ENCODE results near the gene TNP2. TPM values are rescaled to one million over a fixed set of nuclear protein-coding genes. Genes with fewer than 3 reads are reported as not detected.

The TNP2 gene
- total and polyA plus RNA-seq, 2 of the 4 experiments (the other 2 are of a cell fraction), result not detected

DNA sequence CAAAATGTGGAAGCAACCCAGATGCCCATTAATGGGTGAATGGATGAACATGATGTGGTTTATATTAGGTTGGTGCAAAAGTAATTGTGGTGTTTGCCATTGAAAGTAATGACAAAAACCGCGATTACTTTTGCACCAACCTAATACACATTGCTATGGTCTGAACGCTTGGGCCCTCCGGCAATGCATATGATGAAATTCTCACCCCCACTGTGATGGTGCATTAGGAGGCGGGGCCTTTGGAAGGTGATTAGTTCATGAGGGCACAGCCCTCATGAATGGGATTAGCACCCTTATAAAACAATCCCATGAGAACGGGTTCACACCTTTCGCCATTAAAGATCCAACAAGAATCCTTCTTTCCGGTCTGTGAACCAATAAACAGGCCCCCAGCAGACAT is 37.3 kb upstream of the TNP2 start:
- BruUV-seq (replicated peaks), result no TSS peak
- TF ChIP-seq SMC3 (IDR thresholded peaks at IDR 0.05; ENCODE audit: low read depth, low read length) (no peak), NFE2L2 (IDR thresholded peaks at IDR 0.05; ENCODE audit: low read depth, low read length) (no peak), RFX5 (IDR thresholded peaks at IDR 0.05; ENCODE audit: low read depth, low read length) (no peak), POLR2A (IDR thresholded peaks at IDR 0.05; ENCODE audit: low read depth, low read length) (no peak)
- TF ChIP-seq, protein P1, sequence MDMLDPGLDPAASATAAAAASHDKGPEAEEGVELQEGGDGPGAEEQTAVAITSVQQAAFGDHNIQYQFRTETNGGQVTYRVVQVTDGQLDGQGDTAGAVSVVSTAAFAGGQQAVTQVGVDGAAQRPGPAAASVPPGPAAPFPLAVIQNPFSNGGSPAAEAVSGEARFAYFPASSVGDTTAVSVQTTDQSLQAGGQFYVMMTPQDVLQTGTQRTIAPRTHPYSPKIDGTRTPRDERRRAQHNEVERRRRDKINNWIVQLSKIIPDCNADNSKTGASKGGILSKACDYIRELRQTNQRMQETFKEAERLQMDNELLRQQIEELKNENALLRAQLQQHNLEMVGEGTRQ (IDR thresholded peaks at IDR 0.05; ENCODE audit: low read depth, low read length), result no peak
- no peak overlapping the region for H3K4ac ChIP-seq (ENCODE audit: low read depth, low read length)
- H2BK120ac ChIP-seq (ENCODE audit: low read depth, low read length), result no peak overlapping the region
- H4K8ac ChIP-seq (ENCODE audit: low read depth in 2 of 2, low read length in 2 of 2), result no peak overlapping the region
- in situ Hi-C loops (cut with MboI; ENCODE audit: low sequenced_read_pairs), result loop anchor here (5.0 kb wide), 1 partner anchor 44 kb away; no protein-coding TSS in a partner anchor
- no peaks in the 10 kb centered on the region for H3K36me3 ChIP-seq (ENCODE audit: control insufficient read depth, insufficient read depth, low read length)
- H3K27me3 ChIP-seq (ENCODE audit: control insufficient read depth, insufficient read depth, low read length), result no peaks in the 10 kb centered on the region
- H2AK9ac ChIP-seq (replicated peaks; ENCODE audit: low read depth, low read length, poor library complexity), result no peak overlapping the region
- H3K18ac ChIP-seq (ENCODE audit: low read depth, low read length), result no peak overlapping the region
- dilution Hi-C loops (cut with HindIII; ENCODE audit: low sequenced_read_pairs, unreplicated experiment), result no loop called here
- WGBS, 2 experiments (ENCODE audit: extremely low coverage in 2 of 2, insufficient read length in 1 of 2), result 80% methylated on average over 1 of the region's 8 CpGs; no CpG with 5 or more reads in 1 of the 2 experiments
- no peak overlapping the region for H3K4me3 ChIP-seq (ENCODE audit: insufficient read depth, low read depth, low read length)
- H2BK20ac ChIP-seq (ENCODE audit: low read depth, low read length), result no peak overlapping the region
- CTCF ChIA-PET, result no interaction called here
- H4K20me1 ChIP-seq (ENCODE audit: insufficient read depth, low read length), result no peaks in the 10 kb centered on the region
- H3K4me2 ChIP-seq (ENCODE audit: low read depth, low read length), result no peak overlapping the region
- intact Hi-C loops (cut with micrococcal nuclease), result no loop called here
- H3K4me1 ChIP-seq (ENCODE audit: control insufficient read depth, insufficient read depth, low read length), result peaks cover 2% of the 10 kb centered on the region; the same call in 1 of the 2 replicates
- H3K9me3 ChIP-seq (ENCODE audit: control insufficient read depth, insufficient read depth, low read length), result no peaks in the 10 kb centered on the region
- DNase-seq (no peak), ATAC-seq (ENCODE audit: low read depth) (no peak)
- no peak overlapping the region for H3K23ac ChIP-seq (ENCODE audit: low read depth, low read length)
- no peak overlapping the region for H4K91ac ChIP-seq (ENCODE audit: insufficient read depth, low read depth, low read length)
- H2BK5ac ChIP-seq (ENCODE audit: low read depth, low read length, poor library complexity, severe bottlenecking), result no peak overlapping the region
- H2AFZ ChIP-seq (replicated peaks; ENCODE audit: low read length, poor library complexity), result no peak overlapping the region
- H2AK5ac ChIP-seq (ENCODE audit: low read depth, low read length), result no peak overlapping the region
- H3K9me1 ChIP-seq (ENCODE audit: insufficient read depth, low read length), result 0 out of 2 replicates have a peak, but pooled peaks cover 5% of the 10 kb centered on the region
- POLR2A ChIA-PET (ENCODE audit: unreplicated experiment), result no interaction called here
- no peak overlapping the region for H2BK15ac ChIP-seq (ENCODE audit: low read depth, low read length)
- H3K79me1 ChIP-seq (ENCODE audit: low read depth in 1 of 2, low read length in 2 of 2), result no peaks in the 10 kb centered on the region
- H3K56ac ChIP-seq (ENCODE audit: extremely low read depth, insufficient read depth, low read length), result no peak overlapping the region
- no peak overlapping the region for H4K5ac ChIP-seq (ENCODE audit: low read depth, low read length)
- no peak overlapping the region for H3K14ac ChIP-seq (replicated peaks; ENCODE audit: low read depth, low read length)
- no peak overlapping the region for H3K9ac ChIP-seq (ENCODE audit: low read depth, low read length)
- H3K27ac ChIP-seq (ENCODE audit: insufficient read depth, low read length), result no peak overlapping the region
